Mesendoderm (in vitro differentiated cells): Measurements from ENCODE around the gene ST7L.
A peak's percentile ranks its signal among the peaks of the same experiment; 100 is the strongest.

ENCODE experiments used
- DNase-seq: peaks from one replicate; pipeline ENCODE4 v3.0.0; 2013
- H2AK5ac ChIP-seq: 2 replicates; pipeline ENCODE4 v1.6.1; 2013; ENCODE audit warnings: low read length, inconsistent platforms
- H2BK120ac ChIP-seq: 2 replicates; pipeline ENCODE4 v1.6.1; 2013; ENCODE audit warnings: low read depth, mild to moderate bottlenecking, low read length, moderate library complexity, mixed read lengths
- H2BK15ac ChIP-seq: replicated peaks from 2 replicates; pipeline ENCODE4 v1.6.1; 2013; ENCODE audit warnings: low read depth, mild to moderate bottlenecking, moderate library complexity
- H2BK5ac ChIP-seq: 2 replicates; pipeline ENCODE4 v1.6.1; 2013; ENCODE audit warnings: low read length, inconsistent platforms
- H3K18ac ChIP-seq: 2 replicates; pipeline ENCODE4 v1.6.1; 2013; ENCODE audit warnings: mild to moderate bottlenecking, low read length, mixed read lengths
- H3K23ac ChIP-seq: one replicate; pipeline ENCODE4 v1.6.1; 2013; ENCODE audit warnings: low read length
- H3K27ac ChIP-seq: 2 replicates; pipeline ENCODE4 v1.5.1; 2013; ENCODE audit warnings: low read depth, mild to moderate bottlenecking, inconsistent platforms, low read length, moderate library complexity
- H3K27me3 ChIP-seq: 2 replicates; pipeline ENCODE4 v1.6.1; 2013; ENCODE audit warnings: low read length, control low read depth, mild to moderate bottlenecking, inconsistent platforms; ENCODE audit not compliant: insufficient read depth, poor library complexity
- H3K36me3 ChIP-seq: 2 replicates; pipeline ENCODE4 v1.6.1; 2013; ENCODE audit warnings: low read length, inconsistent platforms; ENCODE audit not compliant: control insufficient read depth, insufficient read depth
- H3K4ac ChIP-seq: one replicate; pipeline ENCODE4 v1.6.1; 2013; ENCODE audit warnings: low read depth, mild to moderate bottlenecking, low read length, moderate library complexity
- H3K4me1 ChIP-seq: 2 replicates; pipeline ENCODE4 v1.6.1; 2013; ENCODE audit warnings: low read depth, low read length, inconsistent platforms; ENCODE audit not compliant: control insufficient read depth
- H3K4me2 ChIP-seq: 2 replicates; pipeline ENCODE4 v1.6.1; 2013; ENCODE audit warnings: low read length
- H3K4me3 ChIP-seq: 2 replicates; pipeline ENCODE4 v1.5.1; 2013; ENCODE audit warnings: mild to moderate bottlenecking, low read length
- H3K56ac ChIP-seq: one replicate; pipeline ENCODE4 v1.6.1; 2013; ENCODE audit warnings: low read length
- H3K79me1 ChIP-seq: 2 replicates; pipeline ENCODE4 v1.6.1; 2013; ENCODE audit warnings: low read length, inconsistent platforms
- H3K79me2 ChIP-seq: 2 replicates; pipeline ENCODE4 v1.6.1; 2013; ENCODE audit warnings: mild to moderate bottlenecking, low read length; ENCODE audit not compliant: control insufficient read depth, insufficient read depth
- H3K9ac ChIP-seq: 2 replicates; pipeline ENCODE4 v1.6.1; 2013; ENCODE audit warnings: low read length, inconsistent platforms
- H4K5ac ChIP-seq: one replicate; pipeline ENCODE4 v1.6.1; 2013; ENCODE audit warnings: low read length
- H4K8ac ChIP-seq: one replicate; pipeline ENCODE4 v1.6.1; 2013; ENCODE audit warnings: low read depth, mild to moderate bottlenecking, control low read depth, low read length, moderate library complexity
- WGBS: extraction: QIAGEN DNeasy Blood & Tissue Kit; methylation state at CpG from one replicate; pipeline ENCODE4 v1.1.7; 2013; ENCODE audit warnings: low lambda C conversion rate, missing lambda C conversion rate; ENCODE audit not compliant: insufficient coverage; ENCODE audit errors: extremely low coverage; 5-methylcytosine and 5-hydroxymethylcytosine counted together

Gene ST7L

DNA sequence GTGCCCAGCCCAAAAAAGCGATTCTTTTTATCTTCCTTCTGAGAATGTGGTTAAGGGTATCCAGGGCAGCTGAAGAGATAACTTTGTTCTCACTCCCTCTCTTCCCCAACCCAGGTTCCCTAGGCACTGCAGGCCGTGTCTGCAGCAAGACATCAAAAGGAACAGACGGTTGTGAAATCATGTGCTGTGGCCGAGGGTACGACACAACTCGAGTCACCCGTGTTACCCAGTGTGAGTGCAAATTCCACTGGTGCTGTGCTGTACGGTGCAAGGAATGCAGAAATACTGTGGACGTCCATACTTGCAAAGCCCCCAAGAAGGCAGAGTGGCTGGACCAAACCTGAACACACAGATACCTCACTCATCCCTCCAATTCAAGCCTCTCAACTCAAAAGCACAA is 98.8 kb downstream of the ST7L start:
- Histone ChIP-seq H3K4me1 (peaks cover 19% of the 10 kb centered on the region), H2BK120ac (no peak overlapping the region), H4K5ac (no peak overlapping the region), H3K4ac (no peak overlapping the region), H3K4me2 (no peak overlapping the region), H3K36me3 (no peaks in the 10 kb centered on the region), H3K27me3 (no peaks in the 10 kb centered on the region), H3K18ac (no peak overlapping the region), H4K8ac (no peak overlapping the region), H3K9ac (no peak overlapping the region), H3K23ac (no peak overlapping the region), H3K27ac (no peak overlapping the region), H2BK15ac (no peak overlapping the region), H2AK5ac (no peak overlapping the region), H3K79me2 (no peaks in the 10 kb centered on the region), H2BK5ac (no peak overlapping the region), H3K79me1 (no peaks in the 10 kb centered on the region), H3K56ac (no peak overlapping the region), H3K4me3 (no peak overlapping the region)
- no peak for DNase-seq
- no CpG with 5 or more reads among the region's 9 CpGs for WGBS

GRCh38 chr1:112518186-112518585 is 100.8 kb downstream of the ST7L start:
- Histone ChIP-seq H4K8ac (no peak overlapping the region), H3K56ac (no peak overlapping the region), H2BK15ac (no peak overlapping the region), H4K5ac (no peak overlapping the region), H2AK5ac (no peak overlapping the region), H3K27ac (no peak overlapping the region), H3K27me3 (no peaks in the 10 kb centered on the region), H3K36me3 (no peaks in the 10 kb centered on the region), H3K23ac (no peak overlapping the region), H3K4me2 (no peak overlapping the region), H3K4ac (no peak overlapping the region), H3K4me1 (peaks cover 6% of the 10 kb centered on the region), H2BK5ac (no peak overlapping the region), H3K4me3 (no peak overlapping the region), H3K18ac (no peak overlapping the region), H3K79me2 (no peaks in the 10 kb centered on the region), H3K9ac (no peak overlapping the region), H3K79me1 (no peaks in the 10 kb centered on the region), H2BK120ac (no peak overlapping the region)
- WGBS = no CpG with 5 or more reads among the region's 2 CpGs
- DNase-seq = no peak

DNA sequence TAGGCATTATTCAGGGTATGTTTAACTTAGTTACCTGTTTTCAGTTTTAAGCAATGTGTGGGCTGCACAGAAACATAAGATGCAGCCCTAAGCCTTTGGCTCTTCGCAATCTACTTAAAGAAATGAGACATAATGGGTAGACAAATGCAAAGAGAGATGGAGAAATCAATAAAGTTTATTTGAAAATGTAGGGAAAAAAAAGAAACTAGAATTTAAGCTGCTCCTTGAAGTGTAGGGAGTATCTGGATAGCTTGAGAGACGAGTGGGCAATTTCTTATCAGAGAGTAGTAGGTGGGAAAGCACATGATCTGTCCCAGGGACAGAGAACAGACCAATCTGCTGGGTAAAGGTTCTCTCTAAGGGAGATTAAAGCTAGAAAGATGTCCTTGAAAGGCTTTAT is 101.3 kb downstream of the ST7L start:
- H3K9ac ChIP-seq = no peak overlapping the region
- peaks cover under 1% of the 10 kb centered on the region for H3K4me1 ChIP-seq
- no peaks in the 10 kb centered on the region for H3K27me3 ChIP-seq
- H2BK120ac ChIP-seq = no peak overlapping the region
- H3K79me2 ChIP-seq = no peaks in the 10 kb centered on the region
- no peak overlapping the region for H3K18ac ChIP-seq
- no peak overlapping the region for H3K4me2 ChIP-seq
- no peak overlapping the region for H3K23ac ChIP-seq
- no peak overlapping the region for H2AK5ac ChIP-seq
- no peak overlapping the region for H3K56ac ChIP-seq
- no peak overlapping the region for H2BK5ac ChIP-seq
- no peak overlapping the region for H4K8ac ChIP-seq
- H3K79me1 ChIP-seq = no peaks in the 10 kb centered on the region
- no peak overlapping the region for H2BK15ac ChIP-seq
- no peak overlapping the region for H3K4me3 ChIP-seq
- DNase-seq = no peak
- H4K5ac ChIP-seq = no peak overlapping the region
- no peaks in the 10 kb centered on the region for H3K36me3 ChIP-seq
- no peak overlapping the region for H3K4ac ChIP-seq
- H3K27ac ChIP-seq = no peak overlapping the region
- no CpG with 5 or more reads among the region's 2 CpGs for WGBS

- Histone ChIP-seq H3K9ac (no peak overlapping the region), H3K56ac (no peak overlapping the region), H2BK15ac (no peak overlapping the region), H3K4me2 (no peak overlapping the region), H3K18ac (no peak overlapping the region), H2AK5ac (no peak overlapping the region), H3K79me1 (no peaks in the 10 kb centered on the region), H3K4me1 (no peaks in the 10 kb centered on the region), H3K4me3 (no peak overlapping the region), H3K4ac (no peak overlapping the region), H3K79me2 (no peaks in the 10 kb centered on the region), H2BK5ac (no peak overlapping the region), H3K27me3 (no peaks in the 10 kb centered on the region), H4K8ac (no peak overlapping the region), H4K5ac (no peak overlapping the region), H3K27ac (no peak overlapping the region), H3K36me3 (no peaks in the 10 kb centered on the region), H2BK120ac (no peak overlapping the region), H3K23ac (no peak overlapping the region)
- no peak for DNase-seq
- WGBS = no CpG with 5 or more reads among the region's 9 CpGs
These were observed 101.7 kb downstream of the ST7L start for GRCh38 chr1:112517231-112517630.

DNA sequence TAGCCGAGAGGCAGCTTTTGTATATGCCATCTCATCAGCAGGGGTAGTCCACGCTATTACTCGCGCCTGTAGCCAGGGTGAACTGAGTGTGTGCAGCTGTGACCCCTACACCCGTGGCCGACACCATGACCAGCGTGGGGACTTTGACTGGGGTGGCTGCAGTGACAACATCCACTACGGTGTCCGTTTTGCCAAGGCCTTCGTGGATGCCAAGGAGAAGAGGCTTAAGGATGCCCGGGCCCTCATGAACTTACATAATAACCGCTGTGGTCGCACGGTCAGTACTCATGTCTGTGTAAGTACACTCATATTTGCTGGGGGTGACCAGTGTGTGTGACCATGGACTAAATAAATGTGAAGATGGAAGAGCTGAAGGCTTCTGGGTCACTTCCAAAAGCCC is 102.8 kb downstream of the ST7L start:
- no peaks in the 10 kb centered on the region for H3K27me3 ChIP-seq

GRCh38 chr1:112515311-112516009 is 103.5 kb downstream of the ST7L start:
- Histone ChIP-seq H2BK120ac (no peak overlapping the region), H3K56ac (no peak overlapping the region), H4K5ac (no peak overlapping the region), H3K9ac (no peak overlapping the region), H4K8ac (no peak overlapping the region), H3K4ac (no peak overlapping the region), H3K79me1 (no peaks in the 10 kb centered on the region), H3K18ac (no peak overlapping the region), H3K27me3 (no peaks in the 10 kb centered on the region), H3K4me1 (no peaks in the 10 kb centered on the region), H3K4me2 (no peak overlapping the region), H3K27ac (no peak overlapping the region), H3K79me2 (no peaks in the 10 kb centered on the region), H2BK5ac (no peak overlapping the region), H3K23ac (no peak overlapping the region), H2AK5ac (no peak overlapping the region), H3K36me3 (no peaks in the 10 kb centered on the region), H3K4me3 (no peak overlapping the region), H2BK15ac (no peak overlapping the region)
- DNase-seq = peak; percentile 63
- no CpG with 5 or more reads among the region's 2 CpGs for WGBS

More for the DNA sequence above, 102.8 kb downstream of the ST7L start:
- Histone ChIP-seq H3K23ac (no peak overlapping the region), H3K4me2 (no peak overlapping the region), H3K9ac (no peak overlapping the region), H2BK5ac (no peak overlapping the region), H2AK5ac (no peak overlapping the region), H3K27ac (no peak overlapping the region), H3K4me3 (no peak overlapping the region), H3K36me3 (no peaks in the 10 kb centered on the region), H3K79me2 (no peaks in the 10 kb centered on the region), H4K5ac (no peak overlapping the region), H3K56ac (no peak overlapping the region), H3K18ac (no peak overlapping the region), H2BK15ac (no peak overlapping the region), H2BK120ac (no peak overlapping the region), H3K79me1 (no peaks in the 10 kb centered on the region), H3K4me1 (no peaks in the 10 kb centered on the region), H4K8ac (no peak overlapping the region), H3K4ac (no peak overlapping the region)
- no CpG with 5 or more reads among the region's 14 CpGs for WGBS
- no peak for DNase-seq
